PC-3 (cell line): ENCODE results near the gene THSD7A.

Source experiments
- CTCF ChIP-seq: fragments of 300-600 bp; sonication (generic); conservative IDR thresholded peaks from 2 replicates; pipeline ENCODE4 v1.5.1; 2017; ENCODE audit warnings: antibody characterized with exemption, low read depth, mild to moderate bottlenecking, low read length
- EZH2 ChIP-seq: fragments of 300-600 bp; sonication (generic); IDR thresholded peaks from one replicate; pipeline ENCODE4 v1.6.1; 2017; ENCODE audit warnings: antibody characterized with exemption, mild to moderate bottlenecking, low read length; ENCODE audit not compliant: unreplicated experiment
- EZH2phosphoT487 ChIP-seq: fragments of 300-600 bp; sonication (generic); IDR thresholded peaks from 2 replicates; pipeline ENCODE4 v1.6.1; 2018; ENCODE audit warnings: mild to moderate bottlenecking, antibody characterized with exemption, low read length, borderline replicate concordance

GRCh38 chr7:11413901-11414300 is 418.1 kb downstream of the THSD7A start:
- TF ChIP-seq CTCF: no peak
- TF ChIP-seq EZH2phosphoT487: no peak
- TF ChIP-seq EZH2: no peak
